ENCODE data around the gene GRM8. TPM values are rescaled to one million over a fixed set of nuclear protein-coding genes. Genes with fewer than 3 reads are reported as not detected.
A peak's percentile ranks its signal among the peaks of the same experiment; 100 is the strongest.

The GRM8 gene
- total and polyA plus RNA-seq, 10 of the 15 experiments (the other 5 are each of a cell fraction or from before 2014, with no cell fraction given) = 0.33 to 7.1 (median 0.45) TPM; not detected in 2

DNA sequence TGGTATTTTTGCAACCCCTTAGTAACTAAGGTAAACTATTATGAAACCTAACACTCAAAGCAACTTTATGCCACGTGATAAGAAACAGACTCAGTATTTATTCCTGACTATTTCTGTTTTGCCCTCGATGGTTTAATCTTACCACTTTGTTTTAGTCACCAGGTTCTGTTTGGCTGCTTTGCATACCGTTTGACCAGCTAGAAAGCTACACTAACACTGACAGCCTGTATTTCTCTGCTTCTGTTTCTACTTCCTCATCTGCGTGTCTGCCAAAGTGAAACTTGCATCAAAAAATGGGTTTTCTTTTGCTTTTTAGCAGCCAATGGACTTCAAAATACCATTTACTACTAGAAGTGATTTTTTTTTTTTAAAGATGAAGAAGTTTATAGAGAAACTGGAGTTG is 802.5 kb downstream of the GRM8 start (continued):
- TF ChIP-seq, protein P1, sequence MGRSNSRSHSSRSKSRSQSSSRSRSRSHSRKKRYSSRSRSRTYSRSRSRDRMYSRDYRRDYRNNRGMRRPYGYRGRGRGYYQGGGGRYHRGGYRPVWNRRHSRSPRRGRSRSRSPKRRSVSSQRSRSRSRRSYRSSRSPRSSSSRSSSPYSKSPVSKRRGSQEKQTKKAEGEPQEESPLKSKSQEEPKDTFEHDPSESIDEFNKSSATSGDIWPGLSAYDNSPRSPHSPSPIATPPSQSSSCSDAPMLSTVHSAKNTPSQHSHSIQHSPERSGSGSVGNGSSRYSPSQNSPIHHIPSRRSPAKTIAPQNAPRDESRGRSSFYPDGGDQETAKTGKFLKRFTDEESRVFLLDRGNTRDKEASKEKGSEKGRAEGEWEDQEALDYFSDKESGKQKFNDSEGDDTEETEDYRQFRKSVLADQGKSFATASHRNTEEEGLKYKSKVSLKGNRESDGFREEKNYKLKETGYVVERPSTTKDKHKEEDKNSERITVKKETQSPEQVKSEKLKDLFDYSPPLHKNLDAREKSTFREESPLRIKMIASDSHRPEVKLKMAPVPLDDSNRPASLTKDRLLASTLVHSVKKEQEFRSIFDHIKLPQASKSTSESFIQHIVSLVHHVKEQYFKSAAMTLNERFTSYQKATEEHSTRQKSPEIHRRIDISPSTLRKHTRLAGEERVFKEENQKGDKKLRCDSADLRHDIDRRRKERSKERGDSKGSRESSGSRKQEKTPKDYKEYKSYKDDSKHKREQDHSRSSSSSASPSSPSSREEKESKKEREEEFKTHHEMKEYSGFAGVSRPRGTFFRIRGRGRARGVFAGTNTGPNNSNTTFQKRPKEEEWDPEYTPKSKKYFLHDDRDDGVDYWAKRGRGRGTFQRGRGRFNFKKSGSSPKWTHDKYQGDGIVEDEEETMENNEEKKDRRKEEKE (IDR thresholded peaks at IDR 0.05) = no peak
- TF ChIP-seq WRNIP1 (IDR thresholded peaks at IDR 0.05; ENCODE audit: borderline replicate concordance, low read depth, low read length) (no peak), HCFC1 (IDR thresholded peaks at IDR 0.05; ENCODE audit: low read length) (no peak), SP1 (IDR thresholded peaks at IDR 0.05; ENCODE audit: low read depth, low read length) (no peak), CBFB (IDR thresholded peaks at IDR 0.05; ENCODE audit: low read depth) (no peak), POLR2AphosphoS5 (IDR thresholded peaks at IDR 0.05; ENCODE audit: low read length) (no peak), NR2C1 (IDR thresholded peaks at IDR 0.05) (no peak), MTA2 (IDR thresholded peaks at IDR 0.05; ENCODE audit: low read depth) (peak; percentile 49; the same call in 1 of the 2 replicates), IKZF1 (conservative IDR thresholded peaks at IDR 0.05) (peak; percentile 38; the same call in 1 of the 2 replicates), NR2F1 (conservative IDR thresholded peaks at IDR 0.05) (no peak), GABPA (IDR thresholded peaks at IDR 0.05; ENCODE audit: low read depth) (no peak), FOS (IDR thresholded peaks at IDR 0.05; ENCODE audit: borderline replicate concordance, extremely low read depth, insufficient read length) (no peak), RELA (IDR thresholded peaks at IDR 0.05; ENCODE audit: borderline replicate concordance, partially characterized antibody) (no peak)
- TF ChIP-seq, protein P2, sequence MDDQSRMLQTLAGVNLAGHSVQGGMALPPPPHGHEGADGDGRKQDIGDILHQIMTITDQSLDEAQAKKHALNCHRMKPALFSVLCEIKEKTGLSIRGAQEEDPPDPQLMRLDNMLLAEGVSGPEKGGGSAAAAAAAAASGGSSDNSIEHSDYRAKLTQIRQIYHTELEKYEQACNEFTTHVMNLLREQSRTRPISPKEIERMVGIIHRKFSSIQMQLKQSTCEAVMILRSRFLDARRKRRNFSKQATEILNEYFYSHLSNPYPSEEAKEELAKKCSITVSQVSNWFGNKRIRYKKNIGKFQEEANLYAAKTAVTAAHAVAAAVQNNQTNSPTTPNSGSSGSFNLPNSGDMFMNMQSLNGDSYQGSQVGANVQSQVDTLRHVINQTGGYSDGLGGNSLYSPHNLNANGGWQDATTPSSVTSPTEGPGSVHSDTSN (IDR thresholded peaks at IDR 0.05; ENCODE audit: insufficient replicate concordance, low read depth, low read length) = no peak
- TF ChIP-seq, protein P3, sequence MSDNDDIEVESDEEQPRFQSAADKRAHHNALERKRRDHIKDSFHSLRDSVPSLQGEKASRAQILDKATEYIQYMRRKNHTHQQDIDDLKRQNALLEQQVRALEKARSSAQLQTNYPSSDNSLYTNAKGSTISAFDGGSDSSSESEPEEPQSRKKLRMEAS (IDR thresholded peaks at IDR 0.05; ENCODE audit: low read depth, low read length) = no peak
- TF ChIP-seq, protein P4, sequence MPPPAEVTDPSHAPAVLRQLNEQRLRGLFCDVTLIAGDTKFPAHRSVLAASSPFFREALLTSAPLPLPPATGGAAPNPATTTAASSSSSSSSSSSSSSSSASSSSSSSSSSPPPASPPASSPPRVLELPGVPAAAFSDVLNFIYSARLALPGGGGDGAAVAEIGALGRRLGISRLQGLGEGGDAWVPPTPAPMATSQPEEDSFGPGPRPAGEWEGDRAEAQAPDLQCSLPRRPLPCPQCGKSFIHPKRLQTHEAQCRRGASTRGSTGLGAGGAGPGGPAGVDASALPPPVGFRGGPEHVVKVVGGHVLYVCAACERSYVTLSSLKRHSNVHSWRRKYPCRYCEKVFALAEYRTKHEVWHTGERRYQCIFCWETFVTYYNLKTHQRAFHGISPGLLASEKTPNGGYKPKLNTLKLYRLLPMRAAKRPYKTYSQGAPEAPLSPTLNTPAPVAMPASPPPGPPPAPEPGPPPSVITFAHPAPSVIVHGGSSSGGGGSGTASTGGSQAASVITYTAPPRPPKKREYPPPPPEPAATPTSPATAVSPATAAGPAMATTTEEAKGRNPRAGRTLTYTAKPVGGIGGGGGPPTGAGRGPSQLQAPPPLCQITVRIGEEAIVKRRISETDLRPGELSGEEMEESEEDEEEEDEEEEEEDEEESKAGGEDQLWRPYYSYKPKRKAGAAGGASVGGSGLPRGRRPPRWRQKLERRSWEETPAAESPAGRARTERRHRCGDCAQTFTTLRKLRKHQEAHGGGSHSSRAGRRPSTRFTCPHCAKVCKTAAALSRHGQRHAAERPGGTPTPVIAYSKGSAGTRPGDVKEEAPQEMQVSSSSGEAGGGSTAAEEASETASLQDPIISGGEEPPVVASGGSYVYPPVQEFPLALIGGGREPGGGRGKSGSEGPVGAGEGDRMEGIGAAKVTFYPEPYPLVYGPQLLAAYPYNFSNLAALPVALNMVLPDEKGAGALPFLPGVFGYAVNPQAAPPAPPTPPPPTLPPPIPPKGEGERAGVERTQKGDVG (CRISPR knock-in tag; IDR thresholded peaks at IDR 0.05) = no peak
- TF ChIP-seq, protein P5, sequence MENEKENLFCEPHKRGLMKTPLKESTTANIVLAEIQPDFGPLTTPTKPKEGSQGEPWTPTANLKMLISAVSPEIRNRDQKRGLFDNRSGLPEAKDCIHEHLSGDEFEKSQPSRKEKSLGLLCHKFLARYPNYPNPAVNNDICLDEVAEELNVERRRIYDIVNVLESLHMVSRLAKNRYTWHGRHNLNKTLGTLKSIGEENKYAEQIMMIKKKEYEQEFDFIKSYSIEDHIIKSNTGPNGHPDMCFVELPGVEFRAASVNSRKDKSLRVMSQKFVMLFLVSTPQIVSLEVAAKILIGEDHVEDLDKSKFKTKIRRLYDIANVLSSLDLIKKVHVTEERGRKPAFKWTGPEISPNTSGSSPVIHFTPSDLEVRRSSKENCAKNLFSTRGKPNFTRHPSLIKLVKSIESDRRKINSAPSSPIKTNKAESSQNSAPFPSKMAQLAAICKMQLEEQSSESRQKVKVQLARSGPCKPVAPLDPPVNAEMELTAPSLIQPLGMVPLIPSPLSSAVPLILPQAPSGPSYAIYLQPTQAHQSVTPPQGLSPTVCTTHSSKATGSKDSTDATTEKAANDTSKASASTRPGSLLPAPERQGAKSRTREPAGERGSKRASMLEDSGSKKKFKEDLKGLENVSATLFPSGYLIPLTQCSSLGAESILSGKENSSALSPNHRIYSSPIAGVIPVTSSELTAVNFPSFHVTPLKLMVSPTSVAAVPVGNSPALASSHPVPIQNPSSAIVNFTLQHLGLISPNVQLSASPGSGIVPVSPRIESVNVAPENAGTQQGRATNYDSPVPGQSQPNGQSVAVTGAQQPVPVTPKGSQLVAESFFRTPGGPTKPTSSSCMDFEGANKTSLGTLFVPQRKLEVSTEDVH (IDR thresholded peaks at IDR 0.05; ENCODE audit: low read depth, partially characterized antibody) = peak; percentile 61
- TF ChIP-seq, protein P6, sequence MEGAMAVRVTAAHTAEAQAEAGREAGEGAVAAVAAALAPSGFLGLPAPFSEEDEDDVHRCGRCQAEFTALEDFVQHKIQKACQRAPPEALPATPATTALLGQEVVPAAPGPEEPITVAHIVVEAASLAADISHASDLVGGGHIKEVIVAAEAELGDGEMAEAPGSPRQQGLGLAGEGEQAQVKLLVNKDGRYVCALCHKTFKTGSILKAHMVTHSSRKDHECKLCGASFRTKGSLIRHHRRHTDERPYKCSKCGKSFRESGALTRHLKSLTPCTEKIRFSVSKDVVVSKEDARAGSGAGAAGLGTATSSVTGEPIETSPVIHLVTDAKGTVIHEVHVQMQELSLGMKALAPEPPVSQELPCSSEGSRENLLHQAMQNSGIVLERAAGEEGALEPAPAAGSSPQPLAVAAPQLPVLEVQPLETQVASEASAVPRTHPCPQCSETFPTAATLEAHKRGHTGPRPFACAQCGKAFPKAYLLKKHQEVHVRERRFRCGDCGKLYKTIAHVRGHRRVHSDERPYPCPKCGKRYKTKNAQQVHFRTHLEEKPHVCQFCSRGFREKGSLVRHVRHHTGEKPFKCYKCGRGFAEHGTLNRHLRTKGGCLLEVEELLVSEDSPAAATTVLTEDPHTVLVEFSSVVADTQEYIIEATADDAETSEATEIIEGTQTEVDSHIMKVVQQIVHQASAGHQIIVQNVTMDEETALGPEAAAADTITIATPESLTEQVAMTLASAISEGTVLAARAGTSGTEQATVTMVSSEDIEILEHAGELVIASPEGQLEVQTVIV (IDR thresholded peaks at IDR 0.05; ENCODE audit: borderline replicate concordance, partially characterized antibody) = no peak

Measured in GM12878 (cell line).